Cardiac muscle cell (in vitro differentiated cells and primary cell): ENCODE data around the gene CH25H. TPM values are rescaled to one million over a fixed set of nuclear protein-coding genes. Genes with fewer than 3 reads are reported as not detected.
A peak's percentile ranks its signal among the peaks of the same experiment; 100 is the strongest.

Experiments
- DNase-seq, 2 donors: peaks; one replicate each; pipeline versions ENCODE4 v3.0.0 to v3.0.0-alpha.2; 2010 to 2017; ENCODE audit warnings: low read depth in 1 of 2, low spot score in 1 of 2
- H3K27ac ChIP-seq: fragments of 200-600 bp; sonication (generic); 2 replicates; pipeline ENCODE4 v1.5.1; 2016
- H3K27me3 ChIP-seq: fragments of 200-600 bp; sonication (generic); 2 replicates; pipeline ENCODE4 v1.6.0; 2016; ENCODE audit warnings: control low read depth
- H3K36me3 ChIP-seq: fragments of 200-600 bp; sonication (generic); 2 replicates; pipeline ENCODE4 v1.5.1; 2016; ENCODE audit warnings: control low read depth
- H3K4me1 ChIP-seq: fragments of 200-600 bp; sonication (generic); 2 replicates; pipeline ENCODE4 v1.8.1; 2017; ENCODE audit warnings: low read depth, mild to moderate bottlenecking, mixed run types
- H3K4me3 ChIP-seq: fragments of 200-600 bp; sonication (generic); 2 replicates; pipeline ENCODE4 v1.5.1; 2016; ENCODE audit warnings: mild to moderate bottlenecking
- H3K9me3 ChIP-seq: fragments of 200-600 bp; sonication (generic); 2 replicates; pipeline ENCODE4 v1.5.1; 2017; ENCODE audit warnings: low read depth, mild to moderate bottlenecking, control low read depth
- polyA plus RNA-seq: library from polyadenylated mRNA; unstranded; fragments of >200 nt; fragmentation: Nextera tagmentation; extraction: Ambion mirVana; gene quantifications from 2 replicates; pipeline ENCODE4 v1.2.1, GENCODE V29; 2016
- total RNA-seq: library from RNA; depleted of rRNA; stranded (reverse); fragments of >200 nt; gene quantifications from 2 replicates; pipeline ENCODE4 v1.2.3, GENCODE V29; 2016
- TF ChIP-seq, protein P1 (sequence below): IDR thresholded peaks from 2 replicates; pipeline ENCODE4 v1.5.1; 2012; ENCODE audit warnings: low read depth, mild to moderate bottlenecking, low read length

The CH25H gene
- total and polyA plus RNA-seq, 2 experiments from 2014 or later: not detected

DNA sequence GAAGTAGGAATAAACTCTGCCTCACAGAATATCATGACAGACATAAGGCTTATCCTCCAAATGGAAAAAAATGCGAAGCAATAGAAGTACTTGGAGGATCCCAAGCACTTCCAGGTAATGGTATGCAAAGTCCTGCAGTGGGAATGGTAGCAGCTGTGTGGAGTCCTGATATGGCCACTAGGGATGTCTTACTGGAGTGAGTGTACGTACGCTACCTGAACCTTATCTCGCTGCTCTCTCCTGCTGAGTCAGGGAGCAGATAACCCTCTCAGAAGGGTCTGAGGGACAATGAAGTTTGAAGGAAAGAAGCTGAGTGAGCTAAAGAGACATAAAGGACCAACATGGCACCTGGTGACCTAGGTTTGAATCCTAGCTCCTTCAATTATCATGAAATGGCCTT, 42.2 kb downstream of the CH25H start:
- Histone ChIP-seq H3K27me3 (no peaks in the 10 kb centered on the region), H3K4me1 (no peaks in the 10 kb centered on the region), H3K27ac (no peak overlapping the region), H3K4me3 (no peak overlapping the region), H3K9me3 (no peaks in the 10 kb centered on the region), H3K36me3 (no peaks in the 10 kb centered on the region)
- no peak for DNase-seq
- TF ChIP-seq, protein P1, sequence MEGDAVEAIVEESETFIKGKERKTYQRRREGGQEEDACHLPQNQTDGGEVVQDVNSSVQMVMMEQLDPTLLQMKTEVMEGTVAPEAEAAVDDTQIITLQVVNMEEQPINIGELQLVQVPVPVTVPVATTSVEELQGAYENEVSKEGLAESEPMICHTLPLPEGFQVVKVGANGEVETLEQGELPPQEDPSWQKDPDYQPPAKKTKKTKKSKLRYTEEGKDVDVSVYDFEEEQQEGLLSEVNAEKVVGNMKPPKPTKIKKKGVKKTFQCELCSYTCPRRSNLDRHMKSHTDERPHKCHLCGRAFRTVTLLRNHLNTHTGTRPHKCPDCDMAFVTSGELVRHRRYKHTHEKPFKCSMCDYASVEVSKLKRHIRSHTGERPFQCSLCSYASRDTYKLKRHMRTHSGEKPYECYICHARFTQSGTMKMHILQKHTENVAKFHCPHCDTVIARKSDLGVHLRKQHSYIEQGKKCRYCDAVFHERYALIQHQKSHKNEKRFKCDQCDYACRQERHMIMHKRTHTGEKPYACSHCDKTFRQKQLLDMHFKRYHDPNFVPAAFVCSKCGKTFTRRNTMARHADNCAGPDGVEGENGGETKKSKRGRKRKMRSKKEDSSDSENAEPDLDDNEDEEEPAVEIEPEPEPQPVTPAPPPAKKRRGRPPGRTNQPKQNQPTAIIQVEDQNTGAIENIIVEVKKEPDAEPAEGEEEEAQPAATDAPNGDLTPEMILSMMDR: no peak

DNA sequence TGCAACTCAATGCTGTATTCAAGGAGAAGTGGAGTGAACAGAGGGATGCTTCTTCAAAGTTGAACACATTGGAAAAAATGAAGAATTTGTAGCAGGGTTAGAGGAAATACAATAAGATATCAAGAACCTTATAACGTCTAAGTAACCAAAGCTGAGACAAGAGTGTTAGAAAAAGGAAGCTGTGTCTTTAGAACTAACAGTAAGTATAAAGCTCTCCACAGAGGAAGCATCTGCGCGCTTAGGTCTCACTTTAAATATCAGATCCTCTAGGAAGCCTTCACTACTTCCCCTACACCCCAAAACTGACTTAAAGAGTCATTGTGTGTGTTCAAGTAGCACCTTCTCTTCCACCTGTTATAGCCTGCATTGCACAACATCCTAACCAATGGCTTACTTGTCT, 43.0 kb downstream of the CH25H start:
- H3K27ac ChIP-seq: no peak overlapping the region
- no peaks in the 10 kb centered on the region for H3K27me3 ChIP-seq
- H3K36me3 ChIP-seq: no peaks in the 10 kb centered on the region
- TF ChIP-seq, protein P1: no peak
- no peak for DNase-seq
- H3K9me3 ChIP-seq: no peaks in the 10 kb centered on the region
- no peak overlapping the region for H3K4me3 ChIP-seq
- peaks cover 4% of the 10 kb centered on the region for H3K4me1 ChIP-seq

DNA sequence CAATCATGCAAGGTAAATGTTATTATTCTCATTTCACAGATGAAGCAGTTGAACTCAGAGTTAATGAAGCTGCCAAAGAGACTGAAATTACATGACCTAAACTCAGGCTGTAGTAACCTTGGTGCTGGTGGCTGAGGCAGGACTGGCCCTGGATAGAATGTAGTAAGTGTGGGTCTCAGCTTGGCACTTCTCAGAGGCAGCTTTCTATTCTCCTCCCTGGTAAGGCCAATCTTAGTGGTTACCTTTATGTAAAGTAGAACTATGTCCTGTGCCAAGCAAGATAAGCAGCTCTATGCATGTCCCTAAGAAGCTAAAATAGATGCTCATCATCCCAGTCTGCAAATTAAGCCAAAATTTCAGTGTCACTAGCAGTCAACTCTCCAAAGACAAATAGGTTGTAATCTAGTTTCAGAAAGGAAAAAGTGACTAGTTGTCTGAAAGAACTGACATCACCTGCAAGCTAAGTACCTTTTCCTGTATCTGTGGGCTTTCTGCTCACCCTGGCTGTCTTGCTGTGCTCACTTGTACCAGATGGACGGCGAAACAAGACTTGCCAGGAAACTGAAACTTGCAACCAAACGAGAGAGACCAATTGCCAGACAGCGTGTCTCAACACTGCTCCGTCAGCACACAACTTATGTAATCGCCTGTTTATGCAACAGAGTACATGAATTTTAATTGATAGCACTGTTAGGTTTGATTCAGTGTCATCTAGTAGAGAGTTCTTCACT, 43.7 kb downstream of the CH25H start:
- Histone ChIP-seq H3K36me3 (no peaks in the 10 kb centered on the region), H3K27me3 (no peaks in the 10 kb centered on the region), H3K4me3 (no peak overlapping the region), H3K27ac (no peak overlapping the region), H3K9me3 (no peaks in the 10 kb centered on the region), H3K4me1 (peaks cover 4% of the 10 kb centered on the region)
- DNase-seq: peak in 1 of 2 donors; percentile 47
- TF ChIP-seq, protein P1: no peak

DNA sequence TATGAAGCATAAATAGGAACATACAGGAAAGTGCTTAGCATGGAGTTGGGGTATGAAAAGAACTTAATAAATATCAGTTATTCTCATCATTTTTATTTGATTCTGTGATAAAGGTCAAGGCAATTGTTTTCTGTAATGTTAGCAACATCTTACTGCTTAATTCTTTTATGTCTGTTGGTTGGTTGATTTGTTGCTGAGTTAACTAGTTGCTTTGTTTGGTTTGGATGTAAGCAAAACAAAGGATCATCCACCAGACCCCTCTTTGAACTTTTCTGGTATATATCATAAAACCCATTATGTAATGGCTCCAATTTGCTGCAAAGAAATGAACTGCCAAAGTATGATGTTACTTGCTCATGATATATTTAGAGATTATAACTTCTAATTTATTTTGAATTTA, 44.5 kb downstream of the CH25H start:
- TF ChIP-seq, protein P1: no peak
- H3K9me3 ChIP-seq: no peaks in the 10 kb centered on the region

DNA sequence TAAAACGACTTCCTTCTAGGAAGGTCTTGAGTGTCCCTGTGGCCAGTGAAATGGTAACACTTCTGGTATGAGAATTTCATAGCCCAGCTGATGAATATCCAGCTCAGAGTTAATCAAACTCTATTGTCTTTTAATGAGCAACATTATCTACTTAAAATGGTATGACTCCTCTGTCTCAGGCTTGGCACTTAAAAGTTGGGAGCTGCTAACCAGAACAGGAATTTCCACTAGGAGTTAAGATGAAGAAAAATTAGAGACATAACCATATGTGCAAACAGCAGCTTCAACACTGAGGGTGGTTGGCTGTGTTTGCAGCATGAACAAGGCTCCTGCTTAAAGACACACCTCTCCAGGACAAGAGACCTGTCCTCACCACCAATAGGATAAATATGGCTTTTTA, 46.8 kb downstream of the CH25H start:
- H3K27me3 ChIP-seq: peaks cover 4% of the 10 kb centered on the region
- no peaks in the 10 kb centered on the region for H3K36me3 ChIP-seq
- DNase-seq: no peak
- H3K9me3 ChIP-seq: no peaks in the 10 kb centered on the region
- no peak overlapping the region for H3K4me3 ChIP-seq
- TF ChIP-seq, protein P1: no peak
- H3K4me1 ChIP-seq: peaks cover 4% of the 10 kb centered on the region
- H3K27ac ChIP-seq: no peak overlapping the region

More for the DNA sequence above, 44.5 kb downstream of the CH25H start:
- Histone ChIP-seq H3K4me1 (peaks cover 4% of the 10 kb centered on the region), H3K27ac (no peak overlapping the region), H3K36me3 (no peaks in the 10 kb centered on the region), H3K27me3 (no peaks in the 10 kb centered on the region), H3K4me3 (no peak overlapping the region)
- DNase-seq: no peak
